OCI-LY1 (cell line): ENCODE measurements around the gene TRIP13.
"Not testable (repeated sequence)": the region's sequence is repeated elsewhere in the genome, so short reads cannot be mapped to it uniquely, and the experiment has no call there.

ENCODE experiments used
- H2AFZ ChIP-seq: fragments of 200-600 bp; sonication (generic), shearing (Covaris generic); 2 replicates; pipeline ENCODE4 v1.6.0; 2014; ENCODE audit warnings: antibody characterized with exemption, mild to moderate bottlenecking, low read length
- H3F3A ChIP-seq: fragments of 200-600 bp; sonication (generic), shearing (Covaris generic); 2 replicates; pipeline ENCODE4 v1.6.0; 2014; ENCODE audit warnings: mild to moderate bottlenecking, antibody characterized with exemption, low read length, moderate library complexity; ENCODE audit not compliant: insufficient read depth
- H3K27ac ChIP-seq: fragments of 200-600 bp; sonication (generic); 2 replicates; pipeline ENCODE4 v1.5.1; 2014; ENCODE audit warnings: low read length, mixed run types, mild to moderate bottlenecking, low read depth; ENCODE audit not compliant: poor library complexity, severe bottlenecking
- H3K27me3 ChIP-seq: fragments of 200-600 bp; sonication (generic); 2 replicates; pipeline ENCODE4 v1.6.0; 2014; ENCODE audit warnings: antibody characterized with exemption, mild to moderate bottlenecking, low read length, moderate library complexity; ENCODE audit not compliant: insufficient read depth
- H3K36me3 ChIP-seq: fragments of 200-600 bp; sonication (generic); 2 replicates; pipeline ENCODE4 v1.6.1; 2014; ENCODE audit warnings: mild to moderate bottlenecking, antibody characterized with exemption, low read length, moderate library complexity, mixed read lengths; ENCODE audit not compliant: insufficient read depth
- H3K4me1 ChIP-seq: fragments of 200-600 bp; sonication (generic); 2 replicates; pipeline ENCODE4 v1.5.1; 2014; ENCODE audit warnings: mild to moderate bottlenecking, low read length, moderate library complexity; ENCODE audit not compliant: insufficient read depth, severe bottlenecking
- H3K4me2 ChIP-seq: fragments of 200-600 bp; sonication (generic), shearing (Covaris generic); 2 replicates; pipeline ENCODE4 v1.6.1; 2014; ENCODE audit warnings: low read length
- H3K4me3 ChIP-seq: fragments of 200-600 bp; sonication (generic); 2 replicates; pipeline ENCODE4 v1.5.1; 2014; ENCODE audit warnings: low read length, low read depth, mild to moderate bottlenecking, mixed read lengths; ENCODE audit not compliant: poor library complexity, severe bottlenecking
- H3K79me2 ChIP-seq: fragments of 200-600 bp; shearing (Covaris generic); 2 replicates; pipeline ENCODE4 v1.6.1; 2016; ENCODE audit warnings: mixed run types, low read length, mixed read lengths; ENCODE audit not compliant: insufficient read depth
- H3K9ac ChIP-seq: fragments of 200-600 bp; sonication (generic), shearing (Covaris generic); 2 replicates; pipeline ENCODE4 v1.6.1; 2014; ENCODE audit warnings: mild to moderate bottlenecking, low read length, mixed read lengths
- H3K9me2 ChIP-seq: fragments of 200-600 bp; sonication (generic), shearing (Covaris generic); 2 replicates; pipeline ENCODE4 v1.6.1; 2014; ENCODE audit warnings: low read depth, mild to moderate bottlenecking, low read length, mixed read lengths
- H3K9me3 ChIP-seq: fragments of 200-600 bp; shearing (Covaris generic); 2 replicates; pipeline ENCODE4 v1.6.1; 2014; ENCODE audit warnings: low read length, mixed read lengths
- H4K20me1 ChIP-seq: fragments of 200-600 bp; sonication (generic), shearing (Covaris generic); 2 replicates; pipeline ENCODE4 v1.6.0; 2016; ENCODE audit warnings: mild to moderate bottlenecking, low read length; ENCODE audit not compliant: insufficient read depth
- CTCF ChIP-seq: fragments of 200-600 bp; sonication (generic), shearing (Covaris generic); IDR thresholded peaks from 2 replicates; pipeline ENCODE4 v1.5.1; 2017; ENCODE audit warnings: mild to moderate bottlenecking, antibody characterized with exemption, low read length, moderate library complexity, mixed read lengths
- EZH2 ChIP-seq: fragments of 200-600 bp; sonication (generic), shearing (Covaris generic); IDR thresholded peaks from 2 replicates; pipeline ENCODE4 v1.8.0; 2017; ENCODE audit warnings: borderline replicate concordance, mixed run types, mild to moderate bottlenecking, antibody characterized with exemption, low read length, moderate library complexity, mixed read lengths

The TRIP13 gene

DNA sequence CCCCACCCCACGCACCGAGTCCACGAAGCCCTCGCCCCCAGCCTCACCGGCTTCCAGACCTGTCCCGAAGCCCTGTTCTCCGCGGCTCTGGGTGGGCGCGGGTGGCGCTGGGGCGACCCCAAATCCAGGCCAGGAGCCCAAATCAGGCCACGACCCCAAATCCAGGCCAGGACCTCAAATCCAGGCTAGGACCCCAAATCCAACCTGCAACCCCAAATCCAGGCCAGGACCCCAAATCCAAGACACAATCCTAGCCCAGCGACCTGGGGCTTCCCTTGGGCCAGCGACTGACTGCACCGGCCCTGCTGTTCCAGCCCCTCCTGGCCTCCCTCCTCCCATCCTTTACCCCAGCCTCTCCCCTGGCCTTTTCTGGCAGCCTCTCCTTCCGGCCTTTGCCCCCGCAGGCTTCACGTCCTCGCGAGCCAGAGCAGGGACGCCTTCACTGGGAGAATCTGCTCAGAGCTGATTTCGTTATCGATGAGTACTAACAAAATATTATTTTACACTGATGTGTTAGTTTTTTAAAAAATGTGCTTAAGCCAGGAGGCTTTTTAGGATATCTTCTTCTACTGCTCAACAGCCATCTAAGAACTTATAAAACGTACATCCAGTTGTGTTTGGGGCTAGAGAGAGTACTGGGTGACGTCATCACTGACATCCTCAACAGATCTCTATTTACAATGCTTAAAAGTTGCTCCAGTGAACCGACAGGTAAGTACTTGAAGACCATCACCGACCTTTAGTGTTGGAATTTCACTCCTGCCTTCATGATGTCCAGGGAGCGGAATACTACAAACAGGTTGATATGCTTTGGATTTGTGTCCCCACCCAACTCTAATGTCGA lies 34.7 kb downstream of the TRIP13 start:
- Histone ChIP-seq H3F3A (no peaks in the 10 kb centered on the region), H2AFZ (no peak overlapping the region), H3K4me1 (no peaks in the 10 kb centered on the region), H3K4me3 (no peak overlapping the region), H3K9ac (no peak overlapping the region), H3K36me3 (no peaks in the 10 kb centered on the region), H3K27ac (no peak overlapping the region), H3K79me2 (no peaks in the 10 kb centered on the region), H3K9me2 (no peaks in the 10 kb centered on the region), H3K9me3 (no peaks in the 10 kb centered on the region), H3K4me2 (no peak overlapping the region), H4K20me1 (no peaks in the 10 kb centered on the region), H3K27me3 (no peaks in the 10 kb centered on the region)
- TF ChIP-seq CTCF (no peak), EZH2 (no peak)

GRCh38 chr5:929182-929581 lies 36.5 kb downstream of the TRIP13 start:
- H3K4me2 ChIP-seq, H3K9me3 ChIP-seq, H3F3A ChIP-seq, H3K9me2 ChIP-seq, H3K27me3 ChIP-seq, H2AFZ ChIP-seq, H4K20me1 ChIP-seq, H3K4me3 ChIP-seq, H3K27ac ChIP-seq, H3K9ac ChIP-seq, H3K36me3 ChIP-seq, H3K4me1 ChIP-seq, H3K79me2 ChIP-seq: not testable (repeated sequence)

GRCh38 chr5:929596-929995 lies 36.9 kb downstream of the TRIP13 start:
- H4K20me1 ChIP-seq: no peaks in the 10 kb centered on the region
- no peak overlapping the region for H3K9ac ChIP-seq
- no peaks in the 10 kb centered on the region for H3K4me1 ChIP-seq
- H2AFZ ChIP-seq: no peak overlapping the region
- H3K4me2 ChIP-seq: no peak overlapping the region
- H3F3A ChIP-seq: no peaks in the 10 kb centered on the region
- H3K27me3 ChIP-seq: peaks cover 7% of the 10 kb centered on the region; the same call in 1 of the 2 replicates
- H3K36me3 ChIP-seq: no peaks in the 10 kb centered on the region
- no peak for TF ChIP-seq CTCF
- no peak for TF ChIP-seq EZH2
- H3K79me2 ChIP-seq: no peaks in the 10 kb centered on the region
- no peak overlapping the region for H3K27ac ChIP-seq
- no peaks in the 10 kb centered on the region for H3K9me2 ChIP-seq
- H3K4me3 ChIP-seq: no peak overlapping the region
- no peaks in the 10 kb centered on the region for H3K9me3 ChIP-seq

DNA sequence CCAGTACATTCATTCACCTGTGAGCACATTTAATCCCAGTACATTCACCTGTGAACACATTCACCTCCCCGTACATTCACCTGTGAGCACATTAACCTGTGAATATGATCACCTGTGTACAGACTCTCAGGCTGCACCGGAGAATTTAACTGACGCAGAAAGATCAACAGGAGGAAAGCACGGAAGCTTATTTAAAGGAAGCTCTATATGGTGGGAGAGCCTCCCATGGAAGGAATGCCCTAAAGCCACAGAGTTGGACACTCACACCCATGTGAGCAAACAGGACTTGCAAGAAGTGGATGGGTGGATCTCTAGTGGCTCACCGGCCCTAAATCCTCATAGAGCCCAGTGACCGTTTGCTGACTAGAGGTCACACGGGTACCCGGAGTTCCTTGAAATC lies 38.2 kb downstream of the TRIP13 start:
- no peaks in the 10 kb centered on the region for H3K9me3 ChIP-seq
- no peaks in the 10 kb centered on the region for H3K9me2 ChIP-seq
- H3K27me3 ChIP-seq: peaks cover 7% of the 10 kb centered on the region; the same call in 1 of the 2 replicates
- H3K4me3 ChIP-seq: no peak overlapping the region
- no peaks in the 10 kb centered on the region for H3K36me3 ChIP-seq
- no peak overlapping the region for H3K27ac ChIP-seq
- H3K4me2 ChIP-seq: no peak overlapping the region
- H2AFZ ChIP-seq: no peak overlapping the region
- H3K9ac ChIP-seq: no peak overlapping the region
- no peaks in the 10 kb centered on the region for H3F3A ChIP-seq
- H3K79me2 ChIP-seq: no peaks in the 10 kb centered on the region
- no peak for TF ChIP-seq EZH2
- TF ChIP-seq CTCF: no peak
- H4K20me1 ChIP-seq: no peaks in the 10 kb centered on the region
- no peaks in the 10 kb centered on the region for H3K4me1 ChIP-seq
